EL (cell line): ENCODE results near the gene EFNB2.

ENCODE experiments used
- DNase-seq: peaks from one replicate; pipeline ENCODE4 v3.0.0-alpha.2; 2016

EFNB2 gene

DNA sequence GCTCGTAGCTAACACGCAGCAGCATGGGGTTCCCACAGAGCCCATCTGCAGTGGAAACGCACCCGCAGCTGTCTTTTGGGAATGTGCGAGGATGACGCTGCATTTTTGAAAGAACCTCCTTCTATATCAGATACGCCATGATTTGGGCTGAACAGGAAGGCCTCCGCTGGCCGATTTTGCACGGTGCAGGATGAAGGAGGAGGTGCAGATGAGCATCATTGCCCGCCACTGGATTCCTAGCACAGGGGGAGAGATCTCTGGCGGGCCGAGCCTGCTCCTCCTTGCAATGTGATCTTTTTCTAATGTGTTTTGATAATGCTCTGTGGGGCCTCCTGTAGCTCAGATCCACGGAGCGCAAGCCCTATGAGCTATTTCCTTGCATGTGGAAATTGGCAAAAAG is 55.5 kb downstream of the EFNB2 start:
- DNase-seq = no peak

DNA sequence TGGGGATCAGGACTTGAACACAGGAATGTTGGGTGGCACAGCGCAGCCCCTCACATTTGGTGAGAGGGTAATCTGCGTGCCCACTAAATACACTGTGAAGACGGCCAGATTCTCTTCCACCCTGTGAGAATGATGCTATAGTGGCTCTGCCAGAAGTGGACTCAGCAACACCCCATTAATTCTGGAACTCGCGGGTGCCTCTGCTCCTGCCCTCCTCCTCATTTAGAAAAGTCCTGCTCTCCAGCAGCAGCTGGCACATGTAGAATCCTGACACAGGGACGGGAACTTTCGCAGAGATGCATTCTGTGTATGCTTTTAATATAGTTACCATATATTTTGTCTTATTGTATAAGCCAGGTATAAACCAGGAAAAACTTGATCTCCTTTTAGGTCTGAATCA is 57.3 kb downstream of the EFNB2 start:
- DNase-seq = no peak

GRCh38 chr13:106477303-106477702 is 58.2 kb downstream of the EFNB2 start:
- DNase-seq = no peak

GRCh38 chr13:106475852-106476251 is 59.6 kb downstream of the EFNB2 start:
- no peak for DNase-seq

DNA sequence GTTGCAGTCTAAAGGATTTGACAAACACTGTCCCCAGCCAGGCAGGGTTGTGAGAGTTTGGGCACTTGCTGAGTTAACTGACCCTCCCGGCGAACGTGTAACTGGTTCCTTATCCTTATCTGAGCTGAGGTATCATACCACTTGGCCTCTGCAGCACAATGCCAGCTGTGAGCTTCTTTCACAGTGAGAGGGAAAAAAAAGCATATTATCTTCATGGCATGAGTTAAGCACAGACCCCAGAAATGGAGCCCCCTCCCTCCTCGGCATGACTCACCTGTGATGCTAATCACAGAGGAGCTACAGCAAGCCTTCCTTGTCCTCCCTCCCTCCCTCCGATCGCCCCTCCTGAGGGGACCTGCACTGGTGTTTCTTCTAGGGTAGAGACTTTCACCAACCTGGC is 60.5 kb downstream of the EFNB2 start:
- no peak for DNase-seq

GRCh38 chr13:106473154-106473553 is 62.3 kb downstream of the EFNB2 start:
- no peak for DNase-seq

- DNase-seq = no peak
Observed at GRCh38 chr13:106472621-106473020, 62.8 kb downstream of the EFNB2 start.

DNA sequence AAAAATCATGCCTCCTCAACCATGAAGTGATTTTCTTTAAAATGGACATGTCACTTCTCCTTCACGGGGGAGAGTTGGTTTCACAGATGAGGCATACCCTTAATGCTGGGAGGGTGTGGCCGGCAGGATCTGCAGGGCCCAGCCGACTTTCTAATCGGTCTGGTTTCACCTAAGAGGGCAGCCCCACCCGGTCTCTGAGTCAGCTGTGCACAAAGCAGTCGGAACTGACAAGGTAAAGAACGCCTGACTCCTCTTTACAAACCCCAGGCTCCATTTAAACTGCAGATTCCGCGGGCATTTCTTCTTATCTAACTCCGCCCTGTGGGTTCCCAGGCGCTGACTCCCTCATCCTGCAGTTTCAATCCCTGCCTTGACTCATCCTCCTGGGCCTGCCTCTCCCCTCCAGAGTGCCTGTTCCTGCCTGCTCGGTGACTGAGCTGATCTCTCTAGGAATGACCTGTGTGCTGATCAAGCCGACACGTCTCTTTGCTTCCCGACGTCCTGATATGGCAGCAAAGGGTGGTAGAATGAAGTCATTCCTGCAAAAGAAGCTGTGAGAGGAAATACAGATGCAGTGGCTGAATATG is 63.4 kb downstream of the EFNB2 start:
- DNase-seq = peak; percentile 91

DNA sequence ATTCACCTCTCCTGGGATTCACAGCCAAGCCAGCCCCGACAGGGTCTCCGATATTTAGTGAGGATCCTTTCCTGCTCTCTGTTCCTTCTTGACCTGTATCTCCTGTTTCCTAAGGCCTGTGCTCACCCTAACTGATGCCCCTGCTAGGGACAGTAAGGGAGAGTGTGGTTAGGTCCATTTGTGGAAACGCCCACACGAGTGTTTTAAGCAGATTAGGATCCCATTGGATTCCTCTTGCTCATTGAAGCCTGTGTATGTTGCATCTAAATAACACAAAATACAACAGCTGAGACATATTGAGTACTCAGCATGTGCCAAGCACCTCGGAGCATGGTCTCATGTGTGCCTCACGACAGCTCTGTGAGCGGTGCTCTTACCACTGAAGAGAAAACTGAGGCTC is 64.9 kb downstream of the EFNB2 start:
- DNase-seq = no peak

- no peak for DNase-seq
Observed at GRCh38 chr13:106468744-106469590, 66.5 kb downstream of the EFNB2 start.

DNA sequence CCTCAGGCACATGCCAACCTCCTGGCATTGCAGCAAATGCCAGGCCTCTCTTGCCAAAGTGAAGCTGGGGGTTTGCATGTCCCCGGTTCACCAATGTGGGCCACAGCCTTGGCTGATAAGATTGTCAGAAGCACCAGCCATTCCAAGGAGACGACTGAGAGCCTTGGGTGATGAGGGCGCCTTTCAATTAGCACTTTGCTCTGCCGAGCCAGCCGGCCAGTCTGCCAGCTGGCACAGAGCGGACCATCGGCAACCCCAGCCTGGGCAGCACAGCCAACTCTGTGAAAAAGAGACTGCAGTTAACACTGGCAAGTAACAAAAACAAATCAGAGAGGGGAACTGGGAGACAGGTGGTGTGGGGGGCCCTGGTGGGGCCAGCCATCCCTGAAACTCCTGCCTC is 67.3 kb downstream of the EFNB2 start:
- no peak for DNase-seq

GRCh38 chr13:106467427-106468122 is 67.9 kb downstream of the EFNB2 start:
- DNase-seq = no peak

GRCh38 chr13:106466691-106467426 is 68.6 kb downstream of the EFNB2 start:
- no peak for DNase-seq

DNA sequence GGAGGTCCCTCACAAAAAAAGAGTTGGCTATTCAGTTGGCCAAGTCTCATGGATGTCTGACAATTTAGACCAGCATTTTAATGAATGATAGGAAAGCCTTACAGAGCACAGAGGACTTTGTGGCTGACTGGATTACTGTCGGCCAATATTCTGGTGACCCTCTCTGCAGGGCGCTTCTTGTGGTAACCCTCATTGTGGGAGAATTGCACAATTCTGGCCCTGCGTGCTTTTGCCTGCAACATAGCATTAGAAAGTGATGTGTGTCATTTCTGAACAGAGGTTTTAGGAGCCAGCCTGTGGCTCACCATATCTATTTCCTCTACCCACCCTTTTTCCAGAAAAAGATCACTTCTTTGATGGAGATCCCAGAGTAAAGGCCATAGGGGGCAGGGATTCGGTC is 71.4 kb downstream of the EFNB2 start:
- no peak for DNase-seq

DNA sequence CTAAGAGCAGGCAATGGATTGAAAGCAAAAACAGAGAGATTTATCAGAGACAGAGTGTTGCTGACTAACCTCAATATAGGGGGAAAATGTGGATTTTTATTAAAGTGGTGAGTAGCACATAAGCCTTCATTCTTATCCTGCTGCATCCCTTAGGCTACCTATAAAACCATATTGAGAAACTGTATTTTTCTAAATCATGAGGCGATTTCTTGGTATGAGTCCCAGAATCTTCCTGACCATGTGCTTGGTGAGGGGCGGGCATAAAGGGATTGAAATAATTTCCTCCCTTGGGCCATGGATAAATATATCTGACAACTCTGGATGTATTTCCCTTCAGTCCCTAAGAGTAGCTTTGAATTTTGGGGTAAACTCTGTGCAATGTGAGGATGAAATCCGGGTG is 72.8 kb downstream of the EFNB2 start:
- DNase-seq = no peak

GRCh38 chr13:106455777-106456176 is 79.7 kb downstream of the EFNB2 start:
- DNase-seq = no peak

GRCh38 chr13:106455190-106455589 is 80.3 kb downstream of the EFNB2 start:
- no peak for DNase-seq

DNA sequence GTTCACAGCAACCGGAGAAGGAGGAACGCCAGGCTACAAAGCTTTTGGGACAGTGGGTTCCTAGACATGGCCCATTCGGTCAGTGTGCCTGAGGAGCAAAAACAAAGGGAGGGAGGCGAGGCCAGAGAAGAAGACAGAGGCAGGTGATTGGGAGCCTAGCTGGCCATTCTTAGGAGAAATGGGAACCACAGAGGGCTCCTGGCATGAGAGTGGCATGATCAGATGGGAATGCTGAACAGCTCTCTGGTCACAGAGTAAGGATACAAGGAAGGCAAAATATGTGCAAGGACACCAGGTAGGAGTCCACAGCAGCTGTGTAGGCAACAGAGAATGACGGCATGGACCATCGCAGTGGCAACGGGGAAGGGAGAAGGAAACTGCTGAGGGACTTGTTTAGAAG is 82.4 kb downstream of the EFNB2 start:
- DNase-seq = no peak

- DNase-seq = no peak
Observed at GRCh38 chr13:106450991-106451390, 84.5 kb downstream of the EFNB2 start.

GRCh38 chr13:106449096-106449495 is 86.4 kb downstream of the EFNB2 start:
- DNase-seq = no peak

DNA sequence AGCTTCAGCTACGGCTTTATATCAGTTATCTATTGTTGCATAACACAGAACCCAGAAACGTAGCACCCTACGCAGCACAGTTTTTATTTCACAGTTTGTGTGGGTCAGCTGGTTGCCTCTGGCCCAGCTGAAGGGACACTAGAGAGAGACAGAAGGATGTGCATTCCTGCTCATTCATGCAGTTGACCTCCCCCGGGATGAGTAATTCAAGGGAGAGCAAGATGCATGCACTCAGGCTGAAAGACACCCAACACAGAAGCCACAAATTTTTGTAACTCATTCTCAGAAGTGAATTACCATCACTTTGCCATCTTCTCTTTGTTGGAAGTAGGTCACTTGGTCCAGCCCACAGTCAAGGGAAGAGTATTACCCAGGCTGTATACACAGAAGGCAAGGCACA is 89.5 kb downstream of the EFNB2 start:
- peak; percentile 61 for DNase-seq

- DNase-seq = no peak
Observed at GRCh38 chr13:106443607-106444322, 91.7 kb downstream of the EFNB2 start.

GRCh38 chr13:106440866-106441265 is 94.6 kb downstream of the EFNB2 start:
- no peak for DNase-seq
